Lower leg skin (tissue), 3 donors: ENCODE measurements around the gene TUFM.

ENCODE experiments used
- CTCF ChIP-seq, 3 donors: fragments of 450-650 bp; IDR thresholded peaks; one replicate each; pipeline ENCODE4 v1.5.1; 2016; ENCODE audit warnings: antibody characterized with exemption in 3 of 3, mild to moderate bottlenecking in 3 of 3, moderate library complexity in 2 of 3
- POLR2A ChIP-seq, 2 donors: fragments of 450-650 bp; IDR thresholded peaks; one replicate each; pipeline ENCODE4 v1.6.1; 2016 to 2017; ENCODE audit warnings: antibody characterized with exemption in 2 of 2, mild to moderate bottlenecking in 1 of 2, moderate library complexity in 1 of 2

GRCh38 chr16:28879841-28880588 is 33.9 kb upstream of the TUFM start:
- TF ChIP-seq CTCF (IDR thresholded peaks at IDR 0.05) (no peak), POLR2A (IDR thresholded peaks at IDR 0.05) (no peak)
